ENCODE data around the gene TAS2R14. TPM values are rescaled to one million over a fixed set of nuclear protein-coding genes. Genes with fewer than 3 reads are reported as not detected.

Gene TAS2R14
- total and polyA plus RNA-seq, 8 donors: 1.2 to 5.0 (median 4.7) TPM

GRCh38 chr12:10959804-10960203, 20.7 kb upstream of the TAS2R14 start:
- H3K4me3 ChIP-seq: no peak overlapping the region
- peak in 1 of 4 donors; percentile 26 for DNase-seq
- no peak for ATAC-seq
- no peaks in the 10 kb centered on the region for H3K27me3 ChIP-seq
- TF ChIP-seq CTCF (IDR thresholded peaks at IDR 0.05): no peak
- no peaks in the 10 kb centered on the region for H3K4me1 ChIP-seq
- H3K36me3 ChIP-seq: no peaks in the 10 kb centered on the region
- intact Hi-C loops (cut with DNase I): no loop called here
- H3K9me3 ChIP-seq: peaks cover 0 to 12% of the 10 kb centered on the region in 2 donors
- H3K27ac ChIP-seq: no peak overlapping the region

GRCh38 chr12:10957741-10958140, 18.7 kb upstream of the TAS2R14 start:
- Histone ChIP-seq H3K9me3 (peaks cover 0 to 16% of the 10 kb centered on the region in 2 donors), H3K4me1 (no peaks in the 10 kb centered on the region), H3K4me3 (no peak overlapping the region), H3K27ac (no peak overlapping the region), H3K36me3 (no peaks in the 10 kb centered on the region), H3K27me3 (no peaks in the 10 kb centered on the region)
- ATAC-seq (no peak), DNase-seq (no peak)
- intact Hi-C loops (cut with DNase I): no loop called here
- TF ChIP-seq CTCF (IDR thresholded peaks at IDR 0.05): no peak

- Histone ChIP-seq H3K4me1 (no peaks in the 10 kb centered on the region), H3K9me3 (peaks cover 0 to 22% of the 10 kb centered on the region in 2 donors), H3K27ac (no peak overlapping the region), H3K27me3 (no peaks in the 10 kb centered on the region), H3K4me3 (no peak overlapping the region), H3K36me3 (no peaks in the 10 kb centered on the region)
- DNase-seq (no peak), ATAC-seq (no peak)
- intact Hi-C loops (cut with DNase I): no loop called here
- no peak for TF ChIP-seq CTCF (IDR thresholded peaks at IDR 0.05)
Observed at GRCh38 chr12:10956085-10956484, 17.0 kb upstream of the TAS2R14 start.

GRCh38 chr12:10952645-10953044, 13.6 kb upstream of the TAS2R14 start:
- no peaks in the 10 kb centered on the region for H3K4me1 ChIP-seq
- no peaks in the 10 kb centered on the region for H3K36me3 ChIP-seq
- no peak for DNase-seq
- peaks cover 0 to 25% of the 10 kb centered on the region in 2 donors for H3K9me3 ChIP-seq
- H3K4me3 ChIP-seq: no peak overlapping the region
- no peak for TF ChIP-seq CTCF (IDR thresholded peaks at IDR 0.05)
- no peak for ATAC-seq
- intact Hi-C loops (cut with DNase I): no loop called here
- no peak overlapping the region for H3K27ac ChIP-seq
- H3K27me3 ChIP-seq: no peaks in the 10 kb centered on the region

- Histone ChIP-seq H3K4me3 (no peak overlapping the region), H3K9me3 (peaks cover 0 to 12% of the 10 kb centered on the region in 2 donors), H3K27ac (no peak overlapping the region), H3K36me3 (no peaks in the 10 kb centered on the region), H3K4me1 (no peaks in the 10 kb centered on the region), H3K27me3 (no peaks in the 10 kb centered on the region)
- ATAC-seq (no peak), DNase-seq (no peak)
- intact Hi-C loops (cut with DNase I): no loop called here
- no peak for TF ChIP-seq CTCF (IDR thresholded peaks at IDR 0.05)
Observed at GRCh38 chr12:10943167-10943566, 4.1 kb upstream of the TAS2R14 start.
